A673 (cell line): ENCODE data around the gene FCHSD2.

ENCODE experiments used
- EZH2 ChIP-seq: fragments of 200-600 bp; sonication (generic); IDR thresholded peaks from 2 replicates; pipeline ENCODE4 v1.6.1; 2017; ENCODE audit warnings: borderline replicate concordance, low read depth, mild to moderate bottlenecking, mixed read lengths, antibody characterized with exemption, low read length; ENCODE audit not compliant: poor library complexity, severe bottlenecking
- TF ChIP-seq, protein P1 (sequence below): fragments of 300-800, 200-600 bp; sonication (generic); conservative IDR thresholded peaks from 2 replicates; pipeline ENCODE4 v1.5.1; 2017; ENCODE audit warnings: low read depth, mild to moderate bottlenecking, antibody characterized with exemption, low read length, moderate library complexity, mixed read lengths

DNA sequence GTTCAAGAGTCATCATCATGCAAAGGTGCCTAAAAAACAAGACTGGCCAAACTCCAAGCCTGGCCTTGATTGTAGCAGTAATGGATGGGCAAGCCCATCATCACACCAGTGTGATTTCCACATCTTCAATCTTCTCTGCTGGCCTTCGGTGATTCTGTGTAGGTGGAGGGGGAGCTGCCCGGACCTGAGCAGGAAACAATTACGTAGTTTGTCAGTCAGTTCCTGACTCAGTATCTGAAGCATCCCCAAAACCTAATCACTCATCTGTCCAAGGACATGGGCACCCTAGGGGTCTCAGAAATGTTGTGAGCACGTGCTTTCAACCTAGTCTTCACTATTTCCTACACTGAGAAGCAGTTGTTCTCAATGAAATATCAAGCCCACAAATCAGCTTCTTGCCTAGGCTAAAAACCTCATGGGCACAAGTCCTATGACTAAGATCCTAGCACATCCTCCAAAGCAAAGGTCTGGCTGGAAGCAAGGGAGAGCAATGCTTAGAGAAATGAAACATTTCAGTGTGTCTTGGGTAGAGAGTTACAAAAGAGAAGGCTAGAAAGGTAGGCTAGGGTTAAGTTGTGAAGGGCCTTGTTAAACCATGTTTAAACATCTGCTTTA lies 303.3 kb downstream of the FCHSD2 start:
- TF ChIP-seq, protein P1, sequence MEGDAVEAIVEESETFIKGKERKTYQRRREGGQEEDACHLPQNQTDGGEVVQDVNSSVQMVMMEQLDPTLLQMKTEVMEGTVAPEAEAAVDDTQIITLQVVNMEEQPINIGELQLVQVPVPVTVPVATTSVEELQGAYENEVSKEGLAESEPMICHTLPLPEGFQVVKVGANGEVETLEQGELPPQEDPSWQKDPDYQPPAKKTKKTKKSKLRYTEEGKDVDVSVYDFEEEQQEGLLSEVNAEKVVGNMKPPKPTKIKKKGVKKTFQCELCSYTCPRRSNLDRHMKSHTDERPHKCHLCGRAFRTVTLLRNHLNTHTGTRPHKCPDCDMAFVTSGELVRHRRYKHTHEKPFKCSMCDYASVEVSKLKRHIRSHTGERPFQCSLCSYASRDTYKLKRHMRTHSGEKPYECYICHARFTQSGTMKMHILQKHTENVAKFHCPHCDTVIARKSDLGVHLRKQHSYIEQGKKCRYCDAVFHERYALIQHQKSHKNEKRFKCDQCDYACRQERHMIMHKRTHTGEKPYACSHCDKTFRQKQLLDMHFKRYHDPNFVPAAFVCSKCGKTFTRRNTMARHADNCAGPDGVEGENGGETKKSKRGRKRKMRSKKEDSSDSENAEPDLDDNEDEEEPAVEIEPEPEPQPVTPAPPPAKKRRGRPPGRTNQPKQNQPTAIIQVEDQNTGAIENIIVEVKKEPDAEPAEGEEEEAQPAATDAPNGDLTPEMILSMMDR = no peak
- TF ChIP-seq EZH2 = no peak
